HepG2 (cell line): Measurements from ENCODE around the gene SOX5. TPM values are rescaled to one million over a fixed set of nuclear protein-coding genes. Genes with fewer than 3 reads are reported as not detected.

ENCODE experiments used
- ATAC-seq: fragments of 200-7000 bp; cut with Tn5 transposase; 3 replicates; pipeline ENCODE4 v1.9.1; 2020; ENCODE audit warnings: mild to moderate bottlenecking, moderate library complexity
- BruUV-seq: library from RNA; stranded (reverse); fragments of 400-500 nt; replicated peaks from 2 replicates; lab custom pipeline; 2021; lab: Mats Ljungman, UMichigan
- CTCF ChIA-PET: fragments of 300-600 bp; formaldehyde crosslinking; extraction: SDS; loops from one replicate; lab custom pipeline; 2021; ENCODE audit warnings: low total read pairs, inconsistent platforms, low intra/inter-chr PET ratio; lab: Yijun Ruan, JAX
- POLR2A ChIA-PET: fragments of 350-600 bp; sonication (Branson Sonifier 250); formaldehyde crosslinking; loops from one replicate; lab custom pipeline; 2020; ENCODE audit warnings: antibody characterized with exemption, inconsistent platforms; lab: Yijun Ruan, JAX
- DNase-seq: peaks from one replicate; pipeline ENCODE4 v3.0.0-alpha.2; 2015; ENCODE audit warnings: low spot score
- FAIRE-seq: peaks from 3 replicates; lab custom pipeline; 2011; peaks lifted over from hg19 to GRCh38; lab: Jason Lieb, UNC
- H2AFZ ChIP-seq: one replicate; pipeline ENCODE4 v1.6.1; 2011; ENCODE audit warnings: low read length, inconsistent platforms
- H3K27ac ChIP-seq: fragments of 300-600 bp; 3 replicates; pipeline ENCODE4 v1.8.0; 2011; ENCODE audit warnings: mixed run types, mild to moderate bottlenecking, mixed read lengths, low read length, inconsistent platforms; ENCODE audit not compliant: insufficient read depth; ENCODE audit errors: extremely low read length
- H3K27me3 ChIP-seq, 2 experiments: fragments of 200-600 bp in 1 of 2; 2 replicates in 1 of 2; 3 replicates in 1 of 2; pipeline versions ENCODE4 v1.6.0 to v1.8.0; 2011; ENCODE audit warnings: low read length in 2 of 2, mild to moderate bottlenecking in 2 of 2, moderate library complexity in 2 of 2, inconsistent platforms in 1 of 2; ENCODE audit not compliant: insufficient read depth in 2 of 2, control insufficient read depth in 1 of 2
- H3K36me3 ChIP-seq, 2 experiments: fragments of 200-600 bp in 1 of 2; replicated peaks in 1 of 2; 2 replicates in 1 of 2; 3 replicates in 1 of 2; pipeline versions ENCODE4 v1.5.1 to v1.8.0; 2011; ENCODE audit warnings: low read length in 2 of 2, inconsistent platforms in 1 of 2; ENCODE audit not compliant: insufficient read depth in 2 of 2, control insufficient read depth in 1 of 2
- H3K4me1 ChIP-seq: 2 replicates; pipeline ENCODE4 v1.5.1; 2012; ENCODE audit warnings: low read length, inconsistent platforms; ENCODE audit not compliant: insufficient read depth
- H3K4me2 ChIP-seq: 2 replicates; pipeline ENCODE4 v1.6.0; 2011; ENCODE audit warnings: low read depth, low read length, inconsistent platforms
- H3K4me3 ChIP-seq, 3 experiments: fragments of 200-600 bp in 1 of 3; sonication (generic), shearing (Covaris generic) in 1 of 3; replicated peaks in 1 of 3; 2 replicates each; pipeline ENCODE4 v1.5.1; 2011 to 2016; ENCODE audit warnings: low read length in 3 of 3, inconsistent platforms in 2 of 3, low read depth in 2 of 3, mild to moderate bottlenecking in 2 of 3, control low read depth in 1 of 3, mixed read lengths in 1 of 3; ENCODE audit not compliant: insufficient read depth in 1 of 3
- H3K79me2 ChIP-seq: one replicate; pipeline ENCODE4 v1.6.1; 2011; ENCODE audit warnings: low read length, inconsistent platforms; ENCODE audit not compliant: insufficient read depth
- H3K9ac ChIP-seq: 2 replicates; pipeline ENCODE4 v1.6.0; 2011; ENCODE audit warnings: mild to moderate bottlenecking, low read depth, low read length, inconsistent platforms; ENCODE audit not compliant: insufficient read depth
- H3K9me3 ChIP-seq: 2 replicates; pipeline ENCODE4 v1.5.1; 2012; ENCODE audit warnings: mild to moderate bottlenecking, low read length
- H4K20me1 ChIP-seq: 2 replicates; pipeline ENCODE4 v1.6.0; 2011; ENCODE audit warnings: inconsistent platforms, mild to moderate bottlenecking, low read length, moderate library complexity; ENCODE audit not compliant: insufficient read depth
- ATM ChIP-seq: fragments of 450-650 bp; IDR thresholded peaks from 2 replicates; pipeline ENCODE4 v1.7.1; 2017; ENCODE audit warnings: mild to moderate bottlenecking, borderline replicate concordance
- CREB3 ChIP-seq: sonication (generic); formaldehyde crosslinking; IDR thresholded peaks from 2 replicates; pipeline ENCODE4 v1.5.0; 2020; ENCODE audit warnings: missing genetic modification reagents
- GZF1 ChIP-seq: sonication (generic); formaldehyde crosslinking; IDR thresholded peaks from 2 replicates; pipeline ENCODE4 v1.5.1; 2020; ENCODE audit warnings: mild to moderate bottlenecking, missing genetic modification reagents
- HBP1 ChIP-seq: IDR thresholded peaks from 2 replicates; pipeline ENCODE4 v1.6.1; 2016; ENCODE audit warnings: low read depth, control low read depth
- RBM22 ChIP-seq: fragments of 200-400 bp; formaldehyde crosslinking; optimal IDR thresholded peaks from 2 replicates; pipeline ENCODE3; 2017; ENCODE audit warnings: mild to moderate bottlenecking, low read length, moderate library complexity
- SOX6 ChIP-seq, 2 experiments: fragments of 450-650 bp in 1 of 2; sonication (generic) in 1 of 2; formaldehyde crosslinking in 1 of 2; IDR thresholded peaks; 2 replicates each; pipeline versions ENCODE4 v1.4.0 to v1.6.1; 2017 to 2020; ENCODE audit warnings: antibody characterized with exemption in 1 of 2, mild to moderate bottlenecking in 1 of 2, missing genetic modification reagents in 1 of 2
- ZNF24 ChIP-seq: fragments of 450-650 bp; IDR thresholded peaks from 2 replicates; pipeline ENCODE4 v1.6.1; 2017; ENCODE audit warnings: antibody characterized with exemption, mild to moderate bottlenecking
- WGBS: methylation state at CpG from one replicate; pipeline ENCODE4 v1.1.6; 2017; ENCODE audit warnings: low lambda C conversion rate; 5-methylcytosine and 5-hydroxymethylcytosine counted together
- in situ Hi-C: cut with HindIII; loops from 2 replicates; pipeline ENCODE4 v1.10.0; 2017; ENCODE audit warnings: low pct_unique_long_range_greater_than_20kb; ENCODE audit not compliant: extremely low pct_ligation_motif_present
- intact Hi-C: fragments of 100-400 bp; cut with micrococcal nuclease; formaldehyde crosslinking; loops from one replicate; pipeline ENCODE4 v1.10.0; 2022; ENCODE audit not compliant: unreplicated experiment
- polyA plus RNA-seq, 8 experiments: library from polyadenylated mRNA; depleted of rRNA in 3 of 8; stranded (reverse) in 7 of 8; unstranded in 1 of 8; fragments of >200 nt; fragmentation: Illumina TruSeq in 4 of 8; extraction: Trizol in 4 of 8; gene quantifications; 2 replicates each; pipeline versions ENCODE4 v1.2.1 to v1.2.3, GENCODE V29; 2011 to 2016; ENCODE audit warnings: low read depth in 4 of 8, missing spikeins in 1 of 8, mixed read lengths in 1 of 8; ENCODE audit not compliant: insufficient read depth in 1 of 8
- total RNA-seq, 5 experiments: library from RNA; depleted of rRNA; stranded (reverse); fragments of >200 nt; fragmentation: Illumina TruSeq; extraction: Trizol; gene quantifications; 2 replicates each; pipeline ENCODE4 v1.2.3, GENCODE V29; 2016; ENCODE audit warnings: low read depth in 1 of 5

Gene SOX5
- total and polyA plus RNA-seq, 2 of the 13 experiments (the other 11 are each of a cell fraction or from before 2014, with no cell fraction given): 18.5 to 76.4 TPM

- Histone ChIP-seq H3K9me3 (no peaks in the 10 kb centered on the region), H2AFZ (no peak overlapping the region), H3K4me2 (no peak overlapping the region), H3K36me3 (peaks cover 1 to 8% of the 10 kb centered on the region in 2 experiments; a peak in 3 of 5 replicates)
- no peak for FAIRE-seq
- in situ Hi-C loops: no loop called here
- POLR2A ChIA-PET: no interaction called here
- TF ChIP-seq HBP1 (CRISPR knock-in tag) (no peak), ATM (no peak), SOX6 (IDR thresholded peaks at IDR 0.05) (no peak), SOX6 (CRISPR knock-in tag; IDR thresholded peaks at IDR 0.05) (no peak), ZNF24 (no peak), GZF1 (CRISPR knock-in tag) (no peak), CREB3 (CRISPR knock-in tag) (no peak), RBM22 (peak; percentile 66)
- TF ChIP-seq, all 625 proteins: peak for 1
- no peak for ATAC-seq
- H3K27ac ChIP-seq: no peak overlapping the region
- no peak for DNase-seq
- intact Hi-C loops: no loop called here
- no peaks in the 10 kb centered on the region for H3K4me1 ChIP-seq
- H3K79me2 ChIP-seq: no peaks in the 10 kb centered on the region
- no peak overlapping the region for H3K9ac ChIP-seq
- H3K4me3 ChIP-seq: no peak overlapping the region
- no peaks in the 10 kb centered on the region for H4K20me1 ChIP-seq
- CTCF ChIA-PET: no interaction called here
- no peaks in the 10 kb centered on the region; a peak in 1 of 5 replicates for H3K27me3 ChIP-seq
- no TSS peak for BruUV-seq
- WGBS: 94% methylated on average over 3 of the region's 3 CpGs
Measured at GRCh38 chr12:23671881-23672280, 277.6 kb downstream of the SOX5 start.
